Measurements from ENCODE around the gene FCAR.
"Not testable (repeated sequence)": the region's sequence is repeated elsewhere in the genome, so short reads cannot be mapped to it uniquely, and the experiment has no call there.

Gene FCAR

DNA sequence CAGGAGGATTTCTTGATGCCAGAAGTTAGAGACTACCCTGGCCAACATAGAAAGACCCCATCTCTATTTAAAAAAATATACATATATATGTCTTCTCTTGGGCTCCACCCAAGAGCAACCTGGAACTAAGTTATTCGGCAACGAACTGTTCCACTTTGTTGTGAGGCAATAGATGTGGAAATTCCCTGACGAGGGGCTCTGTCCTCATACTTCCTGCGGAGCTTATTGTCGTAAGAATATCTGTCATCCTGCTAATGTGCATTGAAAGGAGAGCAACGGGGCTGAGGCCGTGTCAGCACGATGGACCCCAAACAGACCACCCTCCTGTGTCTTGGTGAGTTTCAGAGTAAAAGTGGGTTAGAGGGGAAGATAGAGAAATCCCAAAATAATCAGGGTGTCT is at the start of gene FCAR:
Gene FCAR (plus strand): TSS at position 246 of the 400 bp plus-strand sequence. CDS start 55 bp downstream, at position 301.
- DNase-seq (ENCODE audit: low read depth), result no peak

DNA sequence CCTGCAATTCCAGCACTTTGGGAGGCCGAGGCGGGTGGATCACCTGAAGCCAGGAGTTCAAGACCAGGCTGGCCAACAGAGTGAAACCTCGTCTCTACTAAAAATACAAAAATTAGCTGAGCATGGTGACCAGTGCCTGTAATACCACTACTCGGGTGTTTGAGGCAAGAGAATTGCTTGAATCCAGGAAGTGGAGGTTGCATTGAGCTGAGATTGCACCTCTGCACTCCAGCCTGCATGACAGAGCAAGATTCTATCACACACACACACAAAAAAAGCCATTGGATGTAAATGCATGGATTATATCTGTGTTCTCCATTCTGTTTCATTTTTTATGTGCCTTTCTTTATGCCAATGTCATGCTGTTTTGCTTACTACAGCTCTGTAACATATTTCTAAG is 49.6 kb upstream of the FCAR start:
- not testable (repeated sequence) for DNase-seq (ENCODE audit: low read depth)

DNA sequence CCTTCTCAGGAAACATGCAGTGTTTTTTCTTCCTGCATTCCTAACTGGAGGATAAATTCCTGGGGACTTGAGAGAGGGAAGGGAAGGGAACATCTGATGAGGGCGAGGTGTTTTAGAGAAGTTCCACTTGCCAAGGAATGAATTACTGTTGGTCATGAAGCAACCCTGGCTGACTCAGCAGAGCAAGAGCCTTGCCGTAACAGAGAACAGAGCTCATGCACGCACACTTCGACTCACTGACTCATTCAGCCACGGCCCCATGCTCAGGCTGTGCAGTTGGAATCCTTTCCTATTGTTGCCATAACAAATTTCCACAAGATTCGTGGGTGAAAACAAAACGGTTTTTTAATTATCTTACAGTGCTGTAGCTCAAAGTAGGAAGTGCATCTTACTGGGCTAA is 48.7 kb upstream of the FCAR start:
- DNase-seq (ENCODE audit: low read depth), result not testable (repeated sequence)

DNA sequence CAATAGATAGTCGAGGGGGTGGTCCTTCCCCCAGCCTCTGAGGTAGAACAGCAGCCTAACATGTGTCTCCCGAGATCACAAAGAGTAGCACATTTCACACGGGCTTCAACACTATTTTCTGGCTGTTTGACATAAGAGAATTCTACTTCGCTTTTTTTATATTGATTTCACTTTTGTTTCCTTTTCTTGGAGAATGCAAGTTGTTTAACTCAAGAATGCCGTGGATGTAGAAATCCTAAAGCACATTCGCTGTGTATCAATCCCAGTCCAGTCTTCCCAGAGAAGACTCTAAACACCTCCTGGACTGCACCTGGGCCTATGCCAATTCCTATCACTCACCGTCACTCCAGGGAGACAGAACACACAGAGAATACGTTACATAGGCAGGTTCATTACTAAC is 46.0 kb upstream of the FCAR start:
- not testable (repeated sequence) for DNase-seq (ENCODE audit: low read depth)

DNA sequence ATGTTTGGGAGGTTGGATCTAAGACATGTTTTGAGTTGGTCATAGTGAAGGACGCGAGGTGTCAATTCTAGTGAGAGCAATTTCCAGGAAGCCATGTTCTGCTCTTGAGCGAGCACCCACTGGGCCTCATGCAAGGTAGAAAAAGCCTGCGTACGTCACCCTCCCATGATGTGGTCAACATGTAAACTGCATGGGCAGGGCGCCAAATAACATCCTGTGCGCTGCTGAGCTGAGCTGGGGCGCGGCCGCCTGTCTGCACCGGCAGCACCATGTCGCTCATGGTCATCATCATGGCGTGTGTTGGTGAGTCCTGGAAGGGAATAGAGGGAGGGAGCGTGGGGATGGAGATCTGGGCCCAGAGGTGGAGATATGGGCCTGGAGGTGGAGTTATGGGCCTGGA is 41.5 kb upstream of the FCAR start, which contains the start of gene KIR2DS4:
Gene KIR2DS4 (plus strand): TSS at position 181 of the 400 bp plus-strand sequence.
- not testable (repeated sequence) for DNase-seq (ENCODE audit: low read depth)

DNA sequence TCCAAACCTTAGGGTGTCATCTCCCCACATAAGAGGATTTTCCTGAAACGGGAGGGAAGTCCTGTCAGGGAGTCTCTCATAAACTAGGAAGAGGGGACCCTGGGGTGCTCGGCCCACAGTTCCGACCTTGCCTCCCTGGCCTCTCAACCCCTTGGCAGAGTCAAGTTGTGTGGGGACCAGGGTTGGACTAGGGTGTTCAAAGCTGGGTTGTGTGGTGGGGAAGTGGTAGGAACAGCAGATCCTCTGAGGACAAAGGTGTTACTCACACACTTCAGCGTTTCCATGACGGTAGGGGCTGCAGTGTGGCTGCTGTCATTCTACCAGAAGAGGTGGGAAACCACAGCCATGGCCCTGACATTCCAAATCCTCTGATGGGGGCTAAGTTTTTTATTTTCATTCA is 38.9 kb upstream of the FCAR start:
- DNase-seq (ENCODE audit: low read depth), result not testable (repeated sequence)

DNA sequence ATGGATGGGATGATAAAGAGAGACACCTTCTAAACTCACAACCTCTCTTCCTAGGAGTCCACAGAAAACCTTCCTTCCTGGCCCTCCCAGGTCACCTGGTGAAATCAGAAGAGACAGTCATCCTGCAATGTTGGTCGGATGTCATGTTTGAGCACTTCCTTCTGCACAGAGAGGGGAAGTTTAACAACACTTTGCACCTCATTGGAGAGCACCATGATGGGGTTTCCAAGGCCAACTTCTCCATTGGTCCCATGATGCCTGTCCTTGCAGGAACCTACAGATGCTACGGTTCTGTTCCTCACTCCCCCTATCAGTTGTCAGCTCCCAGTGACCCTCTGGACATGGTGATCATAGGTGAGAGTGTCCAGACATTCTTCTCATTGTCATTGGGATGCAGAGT is 36.5 kb upstream of the FCAR start:
- not testable (repeated sequence) for DNase-seq (ENCODE audit: low read depth)

DNA sequence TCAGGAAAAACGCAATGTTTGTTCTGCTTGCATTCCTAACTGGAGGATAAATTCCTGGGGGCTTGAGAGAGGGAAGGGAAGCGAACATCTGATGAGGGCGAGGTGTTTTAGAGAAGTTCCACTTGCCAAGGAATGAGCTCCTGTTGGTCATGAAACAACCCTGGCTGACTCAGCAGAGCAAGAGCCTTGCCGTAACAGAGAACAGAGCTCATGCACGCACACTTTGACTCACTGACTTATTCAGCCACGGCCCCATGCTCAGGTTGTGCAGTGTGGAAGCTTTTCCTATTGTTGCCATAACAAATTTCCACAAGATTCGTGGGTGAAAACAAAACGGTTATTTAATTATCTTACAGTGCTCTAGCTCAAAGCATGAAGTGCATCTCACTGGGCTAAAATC is 30.9 kb upstream of the FCAR start:
- not testable (repeated sequence) for DNase-seq (ENCODE audit: low read depth)

DNA sequence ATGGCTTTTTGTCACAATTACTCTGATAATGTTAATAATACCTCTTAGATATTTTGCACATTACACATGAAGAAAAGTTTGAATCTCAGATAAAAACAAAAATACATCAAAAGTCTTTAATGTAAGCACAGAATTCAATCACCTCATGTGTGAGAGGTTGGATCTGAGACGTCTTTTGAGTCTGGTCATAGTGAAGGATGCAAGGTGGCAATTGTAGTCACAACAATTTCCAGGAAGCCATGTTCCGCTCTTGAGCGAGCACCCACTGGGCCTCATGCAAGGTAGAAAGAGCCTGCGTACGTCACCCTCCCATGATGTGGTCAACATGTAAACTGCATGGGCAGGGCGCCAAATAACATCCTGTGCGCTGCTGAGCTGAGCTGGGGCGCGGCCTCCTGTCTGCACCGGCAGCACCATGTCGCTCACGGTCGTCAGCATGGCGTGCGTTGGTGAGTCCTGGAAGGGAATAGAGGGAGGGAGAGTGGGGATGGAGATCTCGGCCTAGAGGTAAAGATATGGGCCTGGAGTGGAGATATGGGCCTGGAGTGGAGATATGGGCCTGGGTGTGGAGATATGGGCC is 23.9 kb upstream of the FCAR start, which contains the start of gene KIR3DL2:
Gene KIR3DL2 (plus strand): TSS at position 383 of the 580 bp plus-strand sequence. CDS start 33 bp downstream, at position 416.
- not testable (repeated sequence) for DNase-seq (ENCODE audit: low read depth)

DNA sequence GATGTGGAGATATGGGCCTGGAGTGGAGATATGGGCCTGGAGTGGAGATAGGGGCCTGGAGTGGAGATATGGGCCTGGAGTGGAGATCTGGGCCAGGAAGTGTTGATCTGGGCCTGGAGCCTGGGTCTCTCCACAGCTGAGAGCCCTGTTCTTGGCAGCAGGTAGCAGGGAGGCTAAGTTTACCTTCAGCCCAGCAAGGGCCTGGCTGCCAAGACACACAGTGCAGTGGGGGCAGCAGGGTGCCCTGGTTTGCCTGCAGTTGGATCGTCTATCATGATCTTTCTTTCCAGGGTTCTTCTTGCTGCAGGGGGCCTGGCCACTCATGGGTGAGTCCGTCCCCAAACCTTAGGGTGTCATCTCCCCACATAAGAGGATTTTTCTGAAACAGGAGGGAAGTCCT is 23.1 kb upstream of the FCAR start:
- no peak for DNase-seq (ENCODE audit: low read depth)

DNA sequence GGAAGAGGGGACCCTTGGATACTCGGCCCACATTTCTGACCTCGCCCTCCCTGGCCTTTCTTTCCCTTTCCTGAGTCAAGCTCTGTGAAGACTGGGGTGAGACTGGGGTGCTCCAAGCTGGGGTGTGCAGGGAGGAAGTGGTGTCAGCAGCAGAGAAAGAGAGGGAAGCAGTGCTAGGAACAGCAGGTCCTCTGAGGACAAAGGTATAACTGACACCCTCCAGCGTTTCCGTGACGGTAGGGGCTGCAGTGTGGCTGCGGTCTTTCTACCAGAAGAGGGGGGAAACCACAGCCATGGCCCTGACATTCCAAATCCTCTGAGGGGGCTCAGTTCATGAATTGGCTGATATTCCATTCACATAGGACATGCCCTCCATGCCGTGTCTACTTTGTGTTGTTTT is 22.7 kb upstream of the FCAR start:
- no peak for DNase-seq (ENCODE audit: low read depth)

DNA sequence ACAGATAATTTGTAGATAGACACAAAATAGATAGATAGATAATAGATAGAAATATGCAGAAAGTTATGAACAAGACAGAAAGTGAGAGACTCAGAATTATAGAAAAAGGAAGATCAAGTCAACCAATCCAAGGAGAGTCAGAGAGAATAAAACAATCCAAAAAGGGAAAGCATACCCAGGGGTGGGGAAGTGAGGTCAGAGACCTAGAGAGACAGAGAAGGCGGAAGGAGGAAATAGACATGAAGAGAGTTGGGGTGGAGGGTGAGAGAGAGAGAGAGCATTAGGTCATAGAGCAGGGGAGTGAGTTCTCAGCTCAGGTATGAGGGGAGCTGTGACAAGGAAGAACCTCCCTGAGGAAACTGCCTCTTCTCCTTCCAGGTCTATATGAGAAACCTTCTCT is 18.8 kb upstream of the FCAR start:
- not testable (repeated sequence) for DNase-seq (ENCODE audit: low read depth)

DNA sequence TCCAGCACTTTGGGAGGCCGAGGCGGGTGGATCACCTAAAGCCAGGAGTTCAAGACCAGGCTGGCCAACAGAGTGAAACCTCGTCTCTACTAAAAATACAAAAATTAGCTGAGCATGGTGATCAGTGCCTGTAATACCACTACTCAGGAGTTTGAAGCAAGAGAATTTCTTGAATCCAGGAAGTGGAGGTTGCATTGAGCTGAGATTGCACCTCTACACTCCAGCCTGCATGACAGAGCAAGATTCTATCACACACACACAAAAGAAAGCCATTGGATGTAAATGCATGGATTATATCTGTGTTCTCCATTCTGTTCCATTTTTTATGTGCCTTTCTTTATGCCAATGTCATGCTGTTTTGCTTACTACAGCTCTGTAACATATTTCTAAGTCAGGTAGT is 15.6 kb upstream of the FCAR start:
- DNase-seq (ENCODE audit: low read depth), result not testable (repeated sequence)

DNA sequence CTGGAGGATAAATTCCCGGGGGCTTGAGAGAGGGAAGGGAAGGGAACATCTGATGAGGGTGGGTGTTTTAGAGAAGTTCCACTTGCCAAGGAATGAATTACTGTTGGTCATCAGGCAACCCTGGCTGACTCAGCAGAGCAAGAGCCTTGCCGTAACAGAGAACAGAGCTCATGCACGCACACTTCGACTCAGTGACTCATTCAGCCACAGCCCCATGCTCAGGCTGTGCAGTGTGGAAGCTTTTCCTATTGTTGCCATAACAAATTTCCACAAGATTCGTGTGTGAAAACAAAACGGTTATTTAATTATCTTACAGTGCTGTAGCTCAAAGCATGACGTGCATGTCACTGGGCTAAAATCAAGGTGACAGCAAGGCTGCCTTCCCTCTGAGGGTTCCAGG is 14.6 kb upstream of the FCAR start:
- DNase-seq (ENCODE audit: low read depth), result not testable (repeated sequence)

DNA sequence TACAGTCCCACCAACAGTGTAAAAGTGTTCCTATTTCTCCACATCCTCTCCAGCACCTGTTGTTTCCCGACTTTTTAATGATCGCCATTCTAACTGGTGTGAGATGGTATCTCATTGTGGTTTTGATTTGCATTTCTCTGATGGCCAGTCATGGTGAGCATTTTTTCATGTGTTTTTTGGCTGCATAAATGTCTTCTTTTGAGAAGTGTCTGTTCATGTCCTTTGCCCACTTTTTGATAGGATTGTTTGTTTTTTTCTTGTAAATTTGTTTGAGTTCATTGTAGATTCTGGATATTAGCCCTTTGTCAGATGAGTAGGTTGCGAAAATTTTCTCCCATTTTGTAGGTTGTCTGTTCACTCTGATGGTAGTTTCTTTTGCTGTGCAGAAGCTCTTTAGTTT is 10.6 kb upstream of the FCAR start:
- DNase-seq (ENCODE audit: low read depth), result not testable (repeated sequence)

DNA sequence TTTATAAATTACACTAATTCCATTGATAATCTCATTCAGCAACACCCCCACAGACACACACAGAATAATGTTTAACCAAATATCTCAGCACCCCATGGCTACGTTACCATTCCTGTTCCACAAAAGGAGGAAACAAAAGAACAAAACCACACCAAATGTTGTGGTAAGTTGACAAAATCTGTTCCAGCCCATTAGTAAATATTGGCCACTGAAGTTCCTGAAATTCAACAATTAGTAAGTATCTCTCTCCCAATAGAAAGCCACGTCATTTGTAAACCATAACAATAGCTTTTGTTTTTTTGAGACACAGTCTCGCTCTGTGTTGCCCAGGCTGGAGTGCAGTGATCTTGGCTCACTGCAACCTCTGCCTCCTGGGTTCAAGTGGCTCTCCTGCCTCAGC is 2.3 kb upstream of the FCAR start:
- DNase-seq (ENCODE audit: low read depth), result no peak

DNA sequence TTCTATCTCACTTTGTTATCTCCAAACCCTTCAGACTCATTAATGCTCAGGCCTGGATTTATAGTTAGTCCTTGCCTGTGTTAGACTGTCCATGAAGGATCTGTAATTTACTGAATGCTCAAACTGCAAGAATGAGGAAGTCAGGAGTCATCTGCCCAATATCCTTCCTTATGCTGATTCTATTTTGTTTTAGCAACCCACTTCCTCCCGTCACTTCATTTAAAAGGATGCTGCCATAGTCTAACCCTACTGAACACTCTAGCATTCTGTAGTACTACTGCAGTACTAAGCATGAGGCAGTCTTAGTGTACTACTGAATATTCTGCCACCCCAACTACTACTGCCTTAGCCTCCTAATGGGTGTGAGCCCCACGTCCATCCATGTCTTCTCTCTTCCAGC is 1.5 kb downstream of the FCAR start:
- no peak for DNase-seq (ENCODE audit: low read depth)

DNA sequence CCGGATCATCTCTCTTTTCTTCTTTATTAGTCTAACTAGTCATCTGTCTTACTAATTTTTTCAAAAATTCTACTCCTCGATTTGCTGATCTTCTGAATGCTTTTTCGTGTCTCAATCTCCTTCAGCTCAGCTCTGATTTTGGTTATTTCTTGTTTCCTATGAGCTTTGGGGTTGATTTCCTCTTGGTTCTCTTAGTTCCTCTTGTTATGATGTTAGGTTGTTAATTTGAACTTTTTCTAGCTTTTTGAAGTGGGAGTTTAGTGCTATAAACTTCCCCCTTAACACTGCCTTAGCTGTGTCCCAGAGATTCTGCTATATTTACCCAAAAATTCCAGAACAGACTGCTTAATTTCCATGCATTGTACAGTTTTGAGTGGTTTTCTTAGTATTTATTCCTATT is 3.4 kb downstream of the FCAR start:
- no peak for DNase-seq (ENCODE audit: low read depth)

DNA sequence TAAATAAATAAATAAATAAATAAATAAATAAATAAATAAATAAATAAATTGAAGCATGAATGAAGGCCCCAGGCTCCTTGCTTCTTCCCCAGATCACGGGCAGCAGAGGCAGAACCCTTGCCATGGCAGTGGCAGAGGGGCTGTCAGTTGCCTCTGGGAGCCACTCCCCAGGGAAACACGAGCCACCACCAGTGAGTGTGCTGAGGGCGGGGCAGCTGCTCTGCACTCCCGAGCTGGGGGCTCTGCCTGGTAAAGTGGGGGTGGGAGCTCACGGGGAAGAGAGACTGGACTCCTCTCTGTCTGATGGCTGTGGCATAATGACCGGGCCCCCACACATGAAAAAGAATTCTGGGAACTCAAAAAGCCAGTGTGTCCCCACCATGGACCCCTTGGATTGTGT is 7.8 kb downstream of the FCAR start:
- DNase-seq (ENCODE audit: low read depth), result no peak

DNA sequence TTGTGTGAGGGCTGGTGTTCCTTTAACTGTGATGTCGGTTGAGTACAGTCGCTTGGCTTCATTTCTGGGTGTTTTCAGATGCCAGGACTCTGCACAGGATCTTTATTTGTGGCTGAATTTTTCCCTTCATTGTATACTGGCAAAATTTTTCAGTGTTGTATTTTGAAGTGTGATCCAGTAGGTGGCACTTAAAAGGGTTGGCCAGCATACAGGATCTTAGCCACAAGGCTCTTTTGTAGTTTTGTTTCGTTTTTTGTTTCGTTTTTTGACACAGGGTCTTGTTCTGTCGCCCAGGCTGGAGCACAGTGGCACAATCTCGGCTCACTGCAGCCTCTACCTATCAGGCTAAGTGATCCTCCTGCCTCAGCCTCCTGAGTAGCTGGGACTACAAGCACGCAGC is 8.7 kb downstream of the FCAR start:
- DNase-seq (ENCODE audit: low read depth), result no peak

DNA sequence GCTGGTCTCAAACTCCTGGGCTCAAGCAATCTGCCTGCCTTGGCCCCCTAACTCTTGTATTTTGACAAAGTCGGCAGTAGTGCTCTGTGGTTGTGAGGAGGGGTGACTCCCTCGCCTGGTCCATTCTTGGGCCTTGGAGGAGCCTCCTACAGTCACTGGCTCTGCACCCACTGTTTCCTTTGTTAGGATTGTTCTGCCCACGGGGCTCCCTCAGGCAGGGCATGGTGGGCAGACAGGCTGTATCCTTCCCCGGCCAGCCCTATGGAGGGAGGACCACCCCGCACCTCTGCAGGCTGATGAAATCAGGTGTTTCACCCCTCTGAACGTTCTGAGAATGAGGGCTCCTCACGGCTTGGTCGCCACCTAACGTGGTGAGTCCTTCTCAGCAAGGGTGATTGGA is 9.2 kb downstream of the FCAR start:
- DNase-seq (ENCODE audit: low read depth), result no peak

DNA sequence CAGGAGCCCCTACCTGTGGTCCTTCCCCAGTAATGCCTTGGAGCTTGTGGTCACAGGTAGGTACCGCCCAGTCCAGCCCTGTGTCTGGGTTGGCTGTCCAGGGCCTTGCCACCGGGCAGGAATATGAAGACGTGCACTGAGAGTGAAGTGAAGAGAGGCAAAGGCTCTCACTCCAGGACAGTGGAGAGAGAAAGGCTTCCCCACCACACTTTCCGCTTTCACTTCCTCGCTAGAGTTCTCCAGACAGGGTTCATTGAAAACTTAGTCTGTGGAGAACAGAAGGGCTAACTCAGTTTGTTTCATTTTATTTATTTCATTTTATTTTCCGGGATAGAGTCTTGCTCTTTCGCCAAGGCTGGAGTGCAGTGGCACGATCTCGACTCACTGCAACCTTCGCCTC is 14.2 kb downstream of the FCAR start:
- DNase-seq (ENCODE audit: low read depth), result no peak

DNA sequence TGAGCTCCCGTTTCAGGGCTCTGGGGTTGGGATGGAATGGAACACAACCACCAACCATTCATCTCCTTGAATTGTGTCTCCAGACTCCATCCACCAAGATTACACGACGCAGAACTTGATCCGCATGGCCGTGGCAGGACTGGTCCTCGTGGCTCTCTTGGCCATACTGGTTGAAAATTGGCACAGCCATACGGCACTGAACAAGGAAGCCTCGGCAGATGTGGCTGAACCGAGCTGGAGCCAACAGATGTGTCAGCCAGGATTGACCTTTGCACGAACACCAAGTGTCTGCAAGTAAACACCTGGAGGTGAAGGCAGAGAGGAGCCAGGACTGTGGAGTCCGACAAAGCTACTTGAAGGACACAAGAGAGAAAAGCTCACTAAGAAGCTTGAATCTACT is 15.5 kb downstream of the FCAR start:
- DNase-seq (ENCODE audit: low read depth), result no peak

DNA sequence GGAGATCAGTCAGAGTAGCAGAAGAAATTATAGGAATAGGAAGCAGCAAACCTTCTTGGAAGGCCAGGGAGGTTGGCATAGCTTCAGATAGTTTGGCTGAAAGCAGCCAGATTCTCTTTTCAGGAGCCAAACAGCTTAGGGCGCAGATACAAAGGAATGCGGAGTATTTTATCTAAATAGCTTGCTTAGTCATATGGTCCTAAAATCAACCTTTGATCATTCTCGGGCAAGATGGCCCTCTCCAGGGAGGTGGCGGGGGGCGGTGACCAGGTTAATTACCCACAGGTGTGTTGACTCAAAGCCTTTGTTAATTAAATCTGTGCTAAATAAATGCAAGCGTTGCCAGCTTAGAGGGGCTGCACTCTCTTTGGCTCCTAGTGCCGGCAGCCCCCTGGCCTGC is 19.4 kb downstream of the FCAR start:
- DNase-seq (ENCODE audit: low read depth), result no peak
